ENCODE results near the gene TCF19.
"Not testable (repeated sequence)": the region's sequence is repeated elsewhere in the genome, so short reads cannot be mapped to it uniquely, and the experiment has no call there.

TCF19 gene

DNA sequence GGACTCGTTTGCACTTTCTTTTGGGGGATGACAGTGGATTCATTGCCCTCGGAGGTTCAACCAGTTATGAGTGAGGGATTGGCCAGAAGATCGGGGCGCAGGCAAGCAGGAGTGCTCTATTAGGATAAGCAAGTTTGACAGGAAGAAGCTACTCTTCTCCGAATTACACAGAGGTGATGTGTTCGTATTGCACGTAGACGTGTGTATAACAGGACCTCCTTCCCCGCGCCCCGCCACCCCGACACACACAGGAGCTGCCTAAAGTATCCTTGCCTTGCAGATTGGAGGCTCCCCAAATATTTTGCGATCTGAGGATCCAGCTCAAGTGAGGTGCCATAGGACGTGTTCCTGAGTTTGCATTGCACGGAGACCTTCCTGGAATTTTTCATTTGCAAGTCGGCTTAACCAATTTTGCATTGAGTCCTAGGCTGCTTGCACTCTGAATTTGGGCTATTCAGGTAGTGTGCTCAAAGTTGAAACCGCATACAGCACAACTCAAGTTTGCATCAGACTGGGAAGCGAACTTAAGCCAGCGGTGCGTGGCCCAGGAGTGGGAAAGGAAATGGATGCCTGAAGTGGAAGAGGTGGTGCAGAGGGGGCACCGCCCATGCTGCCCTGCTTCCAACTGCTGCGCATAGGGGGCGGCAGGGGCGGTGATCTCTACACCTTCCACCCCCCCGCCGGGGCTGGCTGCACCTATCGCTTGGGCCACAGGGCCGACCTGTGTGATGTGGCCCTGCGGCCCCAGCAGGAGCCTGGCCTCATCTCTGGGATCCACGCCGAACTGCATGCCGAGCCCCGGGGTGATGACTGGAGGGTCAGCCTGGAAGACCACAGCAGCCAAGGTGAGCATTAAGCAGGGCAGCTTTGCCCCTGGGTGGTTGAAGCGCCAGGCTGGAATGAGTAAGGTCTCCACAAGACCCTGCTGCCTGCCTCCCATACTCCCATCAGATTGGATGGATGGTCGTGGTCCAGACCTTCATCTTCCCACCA is 770 bp downstream of the TCF19 start:
- in situ Hi-C loops (cut with MboI; ENCODE audit: low sequenced_read_pairs), result no loop called here

DNA sequence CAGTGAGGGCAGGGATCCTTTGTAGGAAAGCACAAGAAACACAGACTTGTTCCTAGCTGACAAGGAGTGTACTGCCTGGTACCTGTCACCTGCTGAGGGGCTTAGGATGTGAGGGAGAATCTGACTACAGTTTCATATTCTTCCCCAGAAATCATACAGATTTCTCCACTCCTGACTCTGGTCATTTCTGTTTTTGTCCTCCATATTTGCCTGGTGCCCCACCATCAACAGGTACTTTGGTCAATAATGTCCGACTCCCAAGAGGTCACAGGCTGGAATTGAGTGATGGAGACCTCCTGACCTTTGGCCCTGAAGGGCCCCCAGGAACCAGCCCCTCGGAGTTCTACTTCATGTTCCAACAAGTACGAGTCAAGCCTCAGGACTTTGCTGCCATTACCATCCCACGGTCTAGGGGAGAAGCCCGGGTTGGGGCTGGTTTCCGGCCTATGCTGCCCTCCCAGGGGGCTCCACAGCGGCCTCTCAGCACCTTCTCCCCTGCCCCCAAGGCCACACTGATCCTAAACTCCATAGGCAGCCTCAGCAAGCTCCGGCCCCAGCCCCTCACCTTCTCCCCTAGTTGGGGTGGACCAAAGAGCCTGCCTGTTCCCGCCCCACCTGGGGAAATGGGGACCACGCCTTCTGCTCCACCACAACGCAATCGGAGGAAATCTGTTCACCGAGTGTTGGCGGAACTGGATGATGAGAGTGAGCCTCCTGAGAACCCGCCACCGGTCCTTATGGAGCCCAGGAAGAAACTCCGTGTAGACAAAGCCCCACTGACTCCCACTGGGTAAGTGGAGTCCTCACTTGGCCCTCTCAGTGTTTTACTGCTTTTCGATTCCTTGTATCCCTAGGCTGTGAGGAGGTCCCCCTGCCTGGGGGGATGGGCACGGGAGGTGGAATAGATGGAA is 3.1 kb downstream of the TCF19 start:
- in situ Hi-C loops (cut with MboI; ENCODE audit: low sequenced_read_pairs), result no loop called here

- in situ Hi-C loops (cut with MboI; ENCODE audit: low sequenced_read_pairs), result no loop called here
Measured at GRCh38 chr6:31162463-31163165, 4.2 kb downstream of the TCF19 start.

DNA sequence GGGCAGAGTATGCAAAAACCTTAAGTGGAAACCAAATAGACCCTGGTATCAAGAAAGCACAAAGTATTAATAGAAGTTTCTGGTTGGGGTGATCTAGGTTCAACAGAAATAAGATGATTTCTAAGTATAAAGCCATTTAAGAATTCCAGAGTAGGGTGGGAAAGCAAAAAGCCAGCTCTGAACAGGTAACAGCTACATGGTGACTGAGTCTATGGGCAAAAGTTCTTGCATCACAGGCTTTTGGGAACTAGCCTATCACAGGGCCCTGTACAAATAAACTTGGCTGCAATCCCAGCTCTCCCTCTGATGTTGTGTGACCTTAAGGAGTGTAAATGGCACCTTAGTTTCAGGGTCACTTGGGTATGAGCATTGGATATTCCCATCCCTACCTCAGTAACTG is 5.5 kb downstream of the TCF19 start:
- in situ Hi-C loops (cut with MboI; ENCODE audit: low sequenced_read_pairs), result no loop called here

GRCh38 chr6:31164475-31165063 is 6.2 kb downstream of the TCF19 start:
- in situ Hi-C loops (cut with MboI; ENCODE audit: low sequenced_read_pairs), result not testable (repeated sequence)

- in situ Hi-C loops (cut with MboI; ENCODE audit: low sequenced_read_pairs), result not testable (repeated sequence)
Measured at GRCh38 chr6:31165064-31165832, 6.9 kb downstream of the TCF19 start.

GRCh38 chr6:31165986-31166385 is 7.6 kb downstream of the TCF19 start:
- in situ Hi-C loops (cut with MboI; ENCODE audit: low sequenced_read_pairs), result no loop called here

GRCh38 chr6:31168606-31169005 is 10.2 kb downstream of the TCF19 start:
- in situ Hi-C loops (cut with MboI; ENCODE audit: low sequenced_read_pairs), result no loop called here

- in situ Hi-C loops (cut with MboI; ENCODE audit: low sequenced_read_pairs), result no loop called here
Measured at GRCh38 chr6:31169123-31169857, 10.9 kb downstream of the TCF19 start.

DNA sequence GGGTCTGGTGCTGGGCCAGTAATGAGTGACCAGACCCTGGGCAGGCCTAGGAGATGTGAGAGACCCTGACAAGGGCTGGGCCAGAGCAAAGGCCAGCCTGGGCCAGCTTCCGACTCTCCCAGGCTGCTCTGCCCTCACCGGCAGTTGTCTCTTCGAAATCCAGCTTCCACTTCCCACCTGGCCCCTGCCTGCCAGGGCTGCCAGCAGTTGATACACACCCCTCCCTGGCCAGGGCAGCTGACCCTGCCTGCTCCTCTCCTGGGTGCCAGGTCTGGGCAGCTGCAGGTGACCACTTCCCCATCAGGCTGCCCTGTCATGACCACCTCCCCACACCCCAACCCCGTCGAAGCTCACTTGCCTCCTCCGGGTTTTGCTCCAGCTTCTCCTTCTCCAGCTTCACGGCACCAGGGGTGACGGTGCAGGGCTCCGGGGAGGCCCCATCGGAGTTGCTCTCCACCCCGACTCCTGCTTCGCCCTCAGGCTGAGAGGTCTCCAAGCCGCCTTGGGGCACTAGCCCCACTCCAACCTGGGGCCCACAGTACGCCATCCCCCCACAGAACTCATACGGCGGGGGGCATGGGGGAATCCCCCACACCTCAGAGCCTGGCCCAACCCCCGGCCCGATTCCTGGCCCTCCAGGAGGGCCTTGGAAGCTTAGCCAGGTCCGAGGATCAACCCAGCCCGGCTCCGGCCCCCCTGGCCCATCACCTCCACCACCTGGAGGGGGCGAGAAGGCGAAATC is 11.6 kb downstream of the TCF19 start:
- in situ Hi-C loops (cut with MboI; ENCODE audit: low sequenced_read_pairs), result not testable (repeated sequence)

DNA sequence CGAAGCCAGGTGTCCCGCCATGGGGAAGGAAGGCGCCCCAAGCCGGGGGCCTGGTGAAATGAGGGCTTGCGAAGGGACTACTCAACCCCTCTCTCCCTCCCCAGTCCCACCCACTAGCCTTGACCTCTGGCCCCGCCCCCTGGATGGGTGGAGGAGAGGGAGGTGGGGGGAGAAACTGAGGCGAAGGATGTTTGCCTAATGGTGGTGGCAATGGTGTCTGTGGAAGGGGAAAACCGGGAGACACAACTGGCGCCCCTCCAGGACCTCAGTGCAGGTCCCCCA is 12.2 kb downstream of the TCF19 start, which contains the start of gene POU5F1:
POU5F1 (minus strand) TSS at position 83 of the 282 bp plus-strand sequence; CDS start at position 21, 62 bp downstream.
- in situ Hi-C loops (cut with MboI; ENCODE audit: low sequenced_read_pairs), result no loop called here

GRCh38 chr6:31170987-31171671 is 12.7 kb downstream of the TCF19 start:
- in situ Hi-C loops (cut with MboI; ENCODE audit: low sequenced_read_pairs), result no loop called here

DNA sequence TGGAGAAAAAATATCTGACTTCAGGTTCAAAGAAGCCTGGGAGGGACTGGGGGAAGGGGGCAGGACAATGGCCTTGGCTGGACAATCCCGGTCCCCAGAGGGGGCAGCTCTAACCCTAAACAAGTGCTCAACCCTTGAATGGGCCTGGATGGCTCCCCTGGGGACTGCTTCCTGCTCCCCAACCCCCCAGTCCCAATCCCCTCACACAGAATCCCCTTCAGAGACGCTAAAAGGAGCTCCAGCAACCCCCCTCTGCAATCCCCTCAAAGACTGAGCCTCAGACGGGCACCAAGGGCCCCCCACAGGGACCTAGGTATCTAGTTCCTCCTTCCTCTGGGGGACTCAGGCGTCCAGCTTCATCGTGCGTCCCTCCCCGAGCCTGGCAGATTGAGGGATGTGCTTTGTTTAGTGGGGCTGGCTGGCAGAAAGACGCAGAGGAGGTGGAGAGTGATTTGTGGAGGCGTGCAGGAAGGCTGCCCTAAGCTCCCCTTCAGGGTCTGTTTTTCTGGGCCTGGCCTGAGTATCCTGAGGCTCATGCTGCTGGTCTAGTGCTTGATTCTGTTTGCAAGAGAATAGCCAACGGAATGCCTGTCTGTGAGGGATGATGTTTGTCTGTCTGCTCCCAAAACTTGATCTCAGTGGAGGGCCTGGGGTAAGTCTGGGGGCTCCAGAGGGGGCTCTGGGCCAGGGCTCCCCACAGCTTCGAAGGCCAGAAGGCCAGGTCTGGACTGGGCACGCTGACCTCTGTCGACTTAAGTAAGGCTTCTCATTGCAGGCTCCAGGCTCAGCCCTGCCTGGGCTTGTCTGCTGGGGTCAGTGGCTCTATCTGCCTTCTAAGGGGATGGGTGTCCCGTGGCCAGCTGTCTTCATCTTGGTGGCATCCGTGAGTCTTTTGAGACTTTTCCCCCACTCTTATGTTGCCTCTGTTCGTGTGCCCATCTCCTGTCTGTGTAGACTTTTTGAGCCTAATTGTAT is 13.8 kb downstream of the TCF19 start:
- in situ Hi-C loops (cut with MboI; ENCODE audit: low sequenced_read_pairs), result no loop called here

DNA sequence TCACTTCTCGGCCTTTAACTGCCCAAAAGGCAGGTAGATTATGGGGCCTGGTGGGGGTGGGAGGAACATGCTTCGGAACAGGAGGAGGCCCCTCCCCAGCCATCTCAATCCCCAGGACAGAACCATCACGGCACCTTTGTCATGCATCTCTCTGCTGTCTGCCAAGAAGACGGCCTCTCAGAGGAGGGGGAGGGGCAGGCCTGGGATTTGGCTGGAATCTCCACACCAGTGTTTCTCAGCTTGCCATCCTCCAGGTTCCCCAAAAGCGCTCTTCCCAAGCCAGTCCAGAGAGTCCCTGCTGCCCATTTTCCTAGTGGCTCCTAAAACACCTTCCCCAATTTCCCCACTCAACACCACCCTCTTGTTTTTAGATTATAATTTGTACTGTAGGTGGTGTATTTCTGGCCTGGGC is 14.6 kb downstream of the TCF19 start:
- in situ Hi-C loops (cut with MboI; ENCODE audit: low sequenced_read_pairs), result no loop called here

DNA sequence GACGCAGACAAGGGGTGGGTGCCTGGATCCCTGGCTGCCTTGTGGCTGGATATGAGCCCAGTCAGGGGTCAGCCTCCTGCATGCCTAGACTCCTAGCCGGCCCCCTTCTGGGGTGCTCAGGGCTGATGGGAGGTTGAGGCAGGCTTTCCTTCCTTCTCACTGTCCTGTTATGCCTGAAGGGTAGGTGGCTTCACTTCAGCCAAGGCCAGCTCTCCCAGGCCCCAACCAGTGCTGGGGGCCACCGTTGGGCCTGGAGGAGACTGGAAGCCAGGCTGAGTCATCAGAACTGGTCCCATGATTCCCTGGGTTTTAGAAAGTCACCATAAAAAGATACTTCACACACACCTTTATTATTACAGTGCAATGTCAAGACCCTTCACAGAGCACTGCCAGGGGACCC is 15.0 kb downstream of the TCF19 start:
- in situ Hi-C loops (cut with MboI; ENCODE audit: low sequenced_read_pairs), result no loop called here

DNA sequence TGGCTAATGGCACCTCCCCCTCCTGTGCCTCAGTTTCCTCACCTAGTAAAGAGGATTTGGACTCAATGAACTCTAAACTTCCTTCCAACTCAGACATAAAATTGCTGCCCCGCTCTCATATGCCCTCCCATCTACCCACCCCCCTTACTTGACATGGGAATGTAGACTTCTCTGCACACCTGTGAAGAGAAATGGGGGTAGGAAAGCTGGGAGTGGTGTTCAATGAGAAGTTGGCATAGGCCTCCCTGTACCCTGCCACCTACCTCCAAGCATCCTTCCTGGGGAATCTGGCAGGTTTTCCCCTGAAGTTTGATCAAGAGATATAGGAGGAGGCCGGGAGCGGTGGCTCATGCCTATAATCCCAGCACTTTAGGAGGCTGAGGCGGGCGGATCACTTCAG is 16.0 kb downstream of the TCF19 start:
- in situ Hi-C loops (cut with MboI; ENCODE audit: low sequenced_read_pairs), result no loop called here

DNA sequence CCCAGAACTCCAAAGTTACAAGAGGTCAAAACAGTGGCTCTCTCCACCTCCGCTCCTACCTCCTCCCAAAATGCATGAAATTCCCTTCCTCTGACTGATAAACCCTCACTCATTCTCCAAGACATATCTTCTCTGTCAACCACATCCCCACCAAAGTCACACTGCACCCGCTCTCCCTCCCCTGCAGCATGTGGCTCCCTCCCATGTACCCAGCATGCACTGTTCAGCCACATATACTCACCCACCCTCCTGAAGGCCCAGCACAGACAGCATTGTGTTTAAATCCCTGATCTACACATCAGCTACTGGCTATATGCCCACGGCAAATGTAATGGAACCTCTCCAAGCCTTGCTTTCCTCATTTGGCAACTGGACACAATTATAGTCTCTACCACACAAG is 17.6 kb downstream of the TCF19 start:
- in situ Hi-C loops (cut with MboI; ENCODE audit: low sequenced_read_pairs), result no loop called here

All from HL-60/S4 (cell line).